Frontal cortex (tissue), 4 donors: Measurements from ENCODE around the gene ACAD8. TPM values are rescaled to one million over a fixed set of nuclear protein-coding genes. Genes with fewer than 3 reads are reported as not detected.

Source experiments
- DNase-seq, 2 donors: peaks; one replicate each; pipeline ENCODE4 v3.0.0; 2012; ENCODE audit warnings: low spot score in 2 of 2
- FAIRE-seq: peaks from 2 replicates; lab custom pipeline; 2012; peaks lifted over from hg19 to GRCh38; lab: Jason Lieb, UNC
- total RNA-seq: library from RNA; depleted of rRNA; stranded (reverse); fragments of >200 nt; gene quantifications from one replicate; pipeline ENCODE4 v1.2.3, GENCODE V29; 2014
- donor health status: control.
- donor health status: control.
- donor health status: control.

The ACAD8 gene
- 24.5 TPM for total RNA-seq

GRCh38 chr11:134253188-134253993 is at the start of gene ACAD8, which contains the start of gene THYN1:
TSS of gene ACAD8 (plus strand) at chr11:134253568. CDS start at chr11:134253601, 33 bp downstream.
TSS of gene THYN1 (minus strand) at chr11:134253352. CDS start at chr11:134252882, 470 bp downstream.
- FAIRE-seq, result no peak

DNA sequence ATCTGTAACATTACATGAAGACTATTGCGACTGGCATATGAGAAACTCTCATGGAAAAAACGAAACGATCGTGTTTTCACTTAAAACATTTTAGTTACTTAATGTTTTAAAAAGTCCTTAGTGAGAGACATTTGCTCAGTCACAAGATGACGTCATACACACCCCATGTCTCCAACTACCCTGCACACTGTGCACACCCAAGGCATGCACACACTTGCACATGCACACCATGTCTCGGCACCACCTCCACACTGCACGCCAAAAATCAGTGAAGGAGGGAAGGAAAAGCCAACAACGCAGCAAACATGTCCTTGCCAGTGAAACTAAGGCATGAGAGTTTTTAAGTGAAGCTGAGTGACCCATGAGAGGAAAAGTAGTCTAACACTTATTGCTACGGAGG is 47.6 kb upstream of the ACAD8 start:
- DNase-seq (no peak), FAIRE-seq (no peak)

More at GRCh38 chr11:134253188-134253993, at the start of gene ACAD8, which contains the start of gene THYN1:
- DNase-seq, result peak; percentile 97 to 99

GRCh38 chr11:134206185-134206584 is 47.2 kb upstream of the ACAD8 start:
- FAIRE-seq (no peak), DNase-seq (no peak)

DNA sequence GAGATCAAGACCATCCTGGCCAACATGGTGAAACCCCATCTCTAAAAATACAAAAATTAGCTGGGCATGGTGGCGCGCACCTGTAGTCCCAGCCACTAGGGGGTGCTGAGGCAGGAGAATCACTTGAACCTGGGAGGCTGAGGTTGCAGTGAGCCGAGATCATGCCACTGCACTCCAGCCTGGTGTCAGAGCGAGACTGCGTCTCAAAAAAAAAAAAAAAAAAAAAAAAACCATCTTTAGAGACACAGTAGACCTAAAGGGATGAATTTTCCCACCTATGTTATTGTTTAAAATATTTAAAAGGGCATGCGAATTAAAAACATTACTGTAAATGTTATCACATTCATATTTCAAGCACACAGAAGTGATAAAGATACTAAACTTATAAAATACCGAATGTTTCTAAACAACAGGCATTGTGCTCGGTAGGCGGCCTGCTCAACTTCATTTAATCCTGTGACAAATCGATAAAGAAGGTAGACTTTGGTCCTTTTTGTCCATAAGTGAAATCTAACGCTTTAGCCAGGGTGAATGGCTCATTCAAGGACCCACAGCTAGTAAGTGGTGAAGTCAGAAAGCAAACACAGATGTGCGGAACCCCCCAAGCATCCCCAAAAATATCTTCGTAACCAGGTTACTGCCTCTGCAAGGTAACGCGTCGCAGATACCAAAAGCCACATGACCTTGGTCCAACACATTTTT is 45.7 kb upstream of the ACAD8 start:
- no peak for DNase-seq
- FAIRE-seq, result no peak

GRCh38 chr11:134215836-134216235 is 37.5 kb upstream of the ACAD8 start:
- DNase-seq (no peak), FAIRE-seq (no peak)

GRCh38 chr11:134216816-134217215 is 36.6 kb upstream of the ACAD8 start:
- FAIRE-seq (no peak), DNase-seq (no peak)

DNA sequence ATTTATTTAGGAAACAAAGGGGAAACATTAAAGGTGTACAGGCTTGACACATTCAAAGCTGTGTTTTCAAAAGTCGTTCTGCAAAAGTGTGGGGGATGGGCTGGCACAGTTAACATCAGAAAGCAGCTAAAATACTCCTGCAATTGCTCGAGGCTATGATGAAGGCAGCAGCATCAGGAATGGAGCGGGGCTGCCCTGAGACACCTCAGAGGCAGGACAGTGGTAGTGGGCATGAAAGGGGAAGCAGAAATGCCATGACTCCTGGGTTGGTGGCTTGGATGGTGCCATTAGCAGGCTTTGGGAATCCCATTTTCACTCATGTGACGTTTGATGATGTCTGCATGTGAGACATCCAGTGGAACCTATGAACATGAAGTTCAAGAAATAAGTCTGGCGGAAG is 30.2 kb upstream of the ACAD8 start:
- no peak for FAIRE-seq
- DNase-seq, result no peak

GRCh38 chr11:134223836-134224709 is 29.3 kb upstream of the ACAD8 start, which contains the start of the genes NCAPD3 and VPS26B:
TSS of gene NCAPD3 (minus strand) at chr11:134223967. CDS start at chr11:134223926, 41 bp downstream.
TSS of gene VPS26B (plus strand) at chr11:134224671. CDS start at chr11:134225123, 452 bp downstream.
- DNase-seq (peak; percentile 90 to 93), FAIRE-seq (no peak)

- peak; percentile 42 to 56 for DNase-seq
- no peak for FAIRE-seq
Observed at GRCh38 chr11:134224710-134225664, 28.4 kb upstream of the ACAD8 start.

DNA sequence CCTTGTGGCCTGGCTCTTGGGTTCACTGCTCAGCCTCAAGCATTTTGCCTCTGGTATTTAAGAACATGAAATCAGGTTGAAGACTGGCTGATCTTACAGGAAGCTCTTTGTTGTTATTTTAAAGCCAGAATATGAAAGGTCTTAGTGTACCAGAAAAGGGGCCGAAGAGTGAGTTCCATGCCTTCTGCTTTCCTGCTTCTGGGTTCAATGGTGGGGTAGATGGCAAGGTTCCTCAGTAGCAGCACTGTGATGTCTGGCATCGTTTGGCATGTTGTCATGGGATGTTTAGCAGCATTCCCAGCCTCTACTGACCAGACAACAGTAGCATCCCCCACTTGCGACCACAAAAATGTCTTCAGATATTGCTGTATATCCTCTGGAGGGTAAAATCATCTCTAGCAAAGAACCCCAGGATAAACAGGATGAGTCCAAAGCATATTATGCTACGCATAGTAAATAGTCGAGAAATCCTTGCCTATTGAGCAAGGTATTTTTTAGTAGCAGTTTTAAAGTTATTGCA is 26.5 kb upstream of the ACAD8 start:
- no peak for FAIRE-seq
- DNase-seq, result no peak

- no peak for FAIRE-seq
- no peak for DNase-seq
Observed at GRCh38 chr11:134228625-134229024, 24.7 kb upstream of the ACAD8 start.

DNA sequence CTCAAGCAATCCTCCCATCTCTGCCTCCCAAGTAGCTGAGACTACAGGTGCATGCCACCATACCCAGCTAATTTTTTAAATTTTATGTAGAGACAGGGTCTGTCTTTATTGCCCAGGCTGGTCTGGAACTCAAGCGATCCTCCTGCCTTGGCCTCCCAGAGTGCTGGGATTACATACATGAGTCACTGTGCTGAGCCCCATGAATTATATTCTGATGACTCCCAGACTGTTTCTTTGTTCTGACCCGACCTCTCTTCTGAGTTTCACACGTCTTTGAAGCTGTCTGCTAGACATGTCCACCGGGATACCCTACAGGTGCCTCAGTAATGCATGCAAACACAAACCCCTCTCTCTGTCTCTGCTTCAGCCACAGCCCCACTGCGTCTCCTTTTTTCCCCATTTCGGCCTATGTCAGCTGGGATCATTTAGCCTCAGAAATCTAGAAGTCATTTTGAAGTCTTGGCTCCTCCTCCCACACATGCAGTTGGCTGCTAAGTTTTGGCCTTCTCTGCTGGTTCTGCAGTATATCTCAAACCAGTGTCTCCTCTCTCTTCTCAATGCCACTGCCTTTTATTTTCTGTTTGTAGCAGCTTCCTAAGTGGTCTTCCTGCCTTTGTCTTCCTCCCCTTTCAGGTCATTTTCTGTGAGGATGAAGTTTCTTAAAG is 24.1 kb upstream of the ACAD8 start:
- DNase-seq, result no peak

DNA sequence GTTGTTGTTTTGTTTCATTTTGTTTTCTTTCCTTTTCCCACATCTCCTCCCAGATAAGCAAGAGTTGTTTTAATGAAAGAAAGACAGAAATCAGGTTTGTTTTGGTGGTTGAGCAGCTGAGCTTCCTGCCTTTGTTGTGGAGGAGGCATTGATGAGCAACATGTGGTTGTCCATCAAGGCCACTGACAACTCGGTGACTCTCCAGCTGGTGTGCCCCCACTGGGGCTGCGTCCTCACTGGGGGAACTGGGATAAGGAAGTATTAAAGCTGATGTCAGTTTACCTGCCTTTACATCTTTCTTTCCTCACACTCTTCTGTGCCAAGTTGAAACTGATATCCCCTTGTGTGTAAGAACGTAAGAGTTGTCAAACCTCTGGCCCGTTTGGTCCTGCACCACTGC is 23.0 kb upstream of the ACAD8 start:
- DNase-seq (no peak), FAIRE-seq (no peak)

More for the DNA sequence above, 24.1 kb upstream of the ACAD8 start:
- FAIRE-seq, result no peak

- FAIRE-seq (no peak), DNase-seq (no peak)
Observed at GRCh38 chr11:134231958-134232659, 21.3 kb upstream of the ACAD8 start.

DNA sequence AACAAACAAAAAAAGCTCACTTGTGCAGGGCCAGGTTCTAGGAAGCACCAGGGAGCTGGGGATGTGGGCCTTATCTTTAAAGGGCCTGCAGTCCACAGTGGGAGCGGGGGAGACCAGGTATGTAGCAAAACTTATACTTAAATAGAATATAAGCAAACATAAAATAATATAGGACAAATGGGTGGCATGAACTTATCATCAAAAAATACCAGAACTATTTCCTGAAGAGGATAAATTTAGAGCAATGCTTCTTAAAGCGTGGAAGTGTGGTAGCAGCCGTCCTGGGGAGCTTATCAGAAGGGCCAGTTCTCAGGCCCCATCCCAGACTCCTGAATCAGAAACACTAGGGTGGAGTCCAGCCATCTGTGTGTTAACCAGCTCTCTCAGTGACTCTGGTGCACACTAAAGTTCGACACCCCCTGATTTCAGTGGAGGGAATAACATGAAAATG is 19.6 kb upstream of the ACAD8 start:
- no peak for FAIRE-seq

DNA sequence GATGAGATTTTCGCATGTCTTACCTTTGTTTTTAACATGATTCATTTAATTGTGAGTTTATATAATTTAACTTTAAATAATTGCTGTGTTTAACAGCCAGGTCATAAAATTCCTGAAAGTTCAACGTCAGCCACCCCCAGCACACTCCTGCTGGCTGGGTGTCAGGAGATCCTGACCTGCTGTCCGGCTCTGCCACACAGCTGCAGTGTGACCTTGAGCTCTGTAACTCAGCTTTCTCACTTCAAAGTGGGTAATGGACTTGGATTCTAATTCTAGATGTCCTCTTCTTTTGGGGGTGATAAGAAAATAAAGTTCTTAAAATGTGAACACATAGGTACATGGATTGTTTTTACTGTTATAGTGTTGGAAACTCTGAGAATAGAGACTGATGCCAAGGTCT is 18.0 kb upstream of the ACAD8 start:
- DNase-seq (no peak), FAIRE-seq (no peak)

More for the DNA sequence above, 19.6 kb upstream of the ACAD8 start:
- DNase-seq, result no peak

DNA sequence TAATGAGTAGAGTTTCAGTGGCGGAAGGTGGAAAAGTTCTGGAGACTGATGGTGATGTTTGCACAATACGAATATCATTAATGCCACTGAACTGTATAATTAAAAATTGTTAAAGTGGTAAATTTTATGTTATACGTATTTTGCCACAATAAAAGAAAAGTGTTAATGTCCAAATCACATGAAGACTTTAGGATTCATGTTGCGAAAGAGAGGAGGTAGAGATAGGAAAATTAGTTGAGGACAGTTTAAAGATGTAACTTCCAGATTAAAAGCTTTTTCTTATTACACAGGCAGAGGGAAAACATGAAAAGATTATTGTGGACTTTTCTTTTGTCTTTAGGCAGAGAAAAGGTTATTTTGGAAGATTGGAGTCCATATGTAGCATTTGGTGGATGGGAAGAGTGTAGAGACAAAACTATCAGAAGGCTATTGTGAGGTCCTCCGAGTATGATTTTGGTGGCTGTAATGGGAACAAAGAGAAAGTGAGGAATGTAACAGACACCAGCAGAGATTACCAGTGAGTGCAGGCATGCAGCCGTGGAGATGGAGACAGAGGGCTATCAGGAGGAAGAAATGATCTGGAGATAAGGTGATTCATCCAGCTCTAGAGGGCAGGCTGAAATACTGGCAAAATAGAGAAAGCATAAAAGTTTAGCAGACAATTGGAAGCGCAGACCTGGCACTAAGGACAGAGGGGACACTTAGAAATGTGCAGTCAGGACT is 16.4 kb upstream of the ACAD8 start:
- FAIRE-seq (no peak), DNase-seq (no peak)
